Measurements from ENCODE around the gene CBS. TPM values are rescaled to one million over a fixed set of nuclear protein-coding genes. Genes with fewer than 3 reads are reported as not detected.
"Not testable (repeated sequence)": the region's sequence is repeated elsewhere in the genome, so short reads cannot be mapped to it uniquely, and the experiment has no call there.

The CBS gene
- total RNA-seq, 1 experiment from 2014 or later: 380 TPM

- peaks cover 19% of the 10 kb centered on the region for H3K36me3 ChIP-seq (replicated peaks; ENCODE audit: control insufficient read depth, insufficient read depth, low read length)
- DNase-seq: no peak
- H3K4me3 ChIP-seq (ENCODE audit: insufficient read depth, low read depth, low read length): no peak overlapping the region
Measured at GRCh38 chr21:43023175-43023574, 52.5 kb downstream of the CBS start.

GRCh38 chr21:43021756-43022600, 53.7 kb downstream of the CBS start:
- Histone ChIP-seq H3K27me3 (ENCODE audit: control insufficient read depth, insufficient read depth, low read length) (no peaks in the 10 kb centered on the region), H3K36me3 (replicated peaks; ENCODE audit: control insufficient read depth, insufficient read depth, low read length) (peaks cover 21% of the 10 kb centered on the region), H3K4me3 (ENCODE audit: insufficient read depth, low read depth, low read length) (no peak overlapping the region)
- DNase-seq: peak; percentile 61

More at GRCh38 chr21:43023175-43023574, 52.5 kb downstream of the CBS start:
- no peaks in the 10 kb centered on the region for H3K27me3 ChIP-seq (ENCODE audit: control insufficient read depth, insufficient read depth, low read length)

GRCh38 chr21:43021191-43021590, 54.4 kb downstream of the CBS start:
- H3K36me3 ChIP-seq (replicated peaks; ENCODE audit: control insufficient read depth, insufficient read depth, low read length): peaks cover 22% of the 10 kb centered on the region
- H3K4me3 ChIP-seq (ENCODE audit: insufficient read depth, low read depth, low read length): no peak overlapping the region
- no peaks in the 10 kb centered on the region for H3K27me3 ChIP-seq (ENCODE audit: control insufficient read depth, insufficient read depth, low read length)
- DNase-seq: peak; percentile 40

GRCh38 chr21:43020771-43021170, 54.9 kb downstream of the CBS start:
- no peak for DNase-seq
- no peak overlapping the region for H3K4me3 ChIP-seq (ENCODE audit: insufficient read depth, low read depth, low read length)
- H3K36me3 ChIP-seq (replicated peaks; ENCODE audit: control insufficient read depth, insufficient read depth, low read length): peaks cover 21% of the 10 kb centered on the region
- no peaks in the 10 kb centered on the region for H3K27me3 ChIP-seq (ENCODE audit: control insufficient read depth, insufficient read depth, low read length)

GRCh38 chr21:43020177-43020576, 55.5 kb downstream of the CBS start:
- DNase-seq: no peak
- no peak overlapping the region for H3K4me3 ChIP-seq (ENCODE audit: insufficient read depth, low read depth, low read length)
- no peaks in the 10 kb centered on the region for H3K27me3 ChIP-seq (ENCODE audit: control insufficient read depth, insufficient read depth, low read length)
- peaks cover 18% of the 10 kb centered on the region for H3K36me3 ChIP-seq (replicated peaks; ENCODE audit: control insufficient read depth, insufficient read depth, low read length)

- no peaks in the 10 kb centered on the region for H3K27me3 ChIP-seq (ENCODE audit: control insufficient read depth, insufficient read depth, low read length)
- peaks cover 16% of the 10 kb centered on the region for H3K36me3 ChIP-seq (replicated peaks; ENCODE audit: control insufficient read depth, insufficient read depth, low read length)
- no peak overlapping the region for H3K4me3 ChIP-seq (ENCODE audit: insufficient read depth, low read depth, low read length)
- DNase-seq: no peak
Measured at GRCh38 chr21:43018519-43018918, 57.1 kb downstream of the CBS start.

GRCh38 chr21:43016728-43017127, 58.9 kb downstream of the CBS start:
- Histone ChIP-seq H3K36me3 (replicated peaks; ENCODE audit: control insufficient read depth, insufficient read depth, low read length) (peaks cover 23% of the 10 kb centered on the region), H3K4me3 (ENCODE audit: insufficient read depth, low read depth, low read length) (no peak overlapping the region), H3K27me3 (ENCODE audit: control insufficient read depth, insufficient read depth, low read length) (no peaks in the 10 kb centered on the region)
- DNase-seq: no peak

GRCh38 chr21:43015906-43016540, 59.6 kb downstream of the CBS start:
- peaks cover 22% of the 10 kb centered on the region for H3K36me3 ChIP-seq (replicated peaks; ENCODE audit: control insufficient read depth, insufficient read depth, low read length)
- DNase-seq: no peak
- no peak overlapping the region for H3K4me3 ChIP-seq (ENCODE audit: insufficient read depth, low read depth, low read length)
- no peaks in the 10 kb centered on the region for H3K27me3 ChIP-seq (ENCODE audit: control insufficient read depth, insufficient read depth, low read length)

GRCh38 chr21:43012596-43012995, 63.0 kb downstream of the CBS start:
- no peak for DNase-seq
- peaks cover 14% of the 10 kb centered on the region for H3K36me3 ChIP-seq (replicated peaks; ENCODE audit: control insufficient read depth, insufficient read depth, low read length)

GRCh38 chr21:43006874-43007208, 68.8 kb downstream of the CBS start:
- Histone ChIP-seq H3K4me3 (ENCODE audit: insufficient read depth, low read depth, low read length) (no peak overlapping the region), H3K36me3 (replicated peaks; ENCODE audit: control insufficient read depth, insufficient read depth, low read length) (peaks cover 9% of the 10 kb centered on the region), H3K27me3 (ENCODE audit: control insufficient read depth, insufficient read depth, low read length) (no peaks in the 10 kb centered on the region)
- DNase-seq: no peak

More at GRCh38 chr21:43012596-43012995, 63.0 kb downstream of the CBS start:
- H3K4me3 ChIP-seq (ENCODE audit: insufficient read depth, low read depth, low read length): no peak overlapping the region
- H3K27me3 ChIP-seq (ENCODE audit: control insufficient read depth, insufficient read depth, low read length): no peaks in the 10 kb centered on the region

- peak; percentile 68 for DNase-seq
- H3K36me3 ChIP-seq (replicated peaks; ENCODE audit: control insufficient read depth, insufficient read depth, low read length); H3K4me3 ChIP-seq (ENCODE audit: insufficient read depth, low read depth, low read length); H3K27me3 ChIP-seq (ENCODE audit: control insufficient read depth, insufficient read depth, low read length): not testable (repeated sequence)
Measured at GRCh38 chr21:43006051-43006873, 69.4 kb downstream of the CBS start.

GRCh38 chr21:43005635-43006034, 70.0 kb downstream of the CBS start:
- DNase-seq: no peak
- H3K4me3 ChIP-seq (ENCODE audit: insufficient read depth, low read depth, low read length): no peak overlapping the region
- peaks cover 4% of the 10 kb centered on the region for H3K36me3 ChIP-seq (replicated peaks; ENCODE audit: control insufficient read depth, insufficient read depth, low read length)
- H3K27me3 ChIP-seq (ENCODE audit: control insufficient read depth, insufficient read depth, low read length): no peaks in the 10 kb centered on the region

GRCh38 chr21:43004926-43005325, 70.7 kb downstream of the CBS start:
- H3K4me3 ChIP-seq (ENCODE audit: insufficient read depth, low read depth, low read length): no peak overlapping the region
- no peak for DNase-seq
- no peaks in the 10 kb centered on the region for H3K27me3 ChIP-seq (ENCODE audit: control insufficient read depth, insufficient read depth, low read length)
- peaks cover 4% of the 10 kb centered on the region for H3K36me3 ChIP-seq (replicated peaks; ENCODE audit: control insufficient read depth, insufficient read depth, low read length)
